Measurements from ENCODE around the gene NMT1. TPM values are rescaled to one million over a fixed set of nuclear protein-coding genes. Genes with fewer than 3 reads are reported as not detected.

NMT1 gene
- 85.8 and 99.3 TPM in 2 replicates for polyA plus RNA-seq (2014; cell fraction: cytosol; rRNA removed)
- polyA plus RNA-seq (2014; cell fraction: nucleus; rRNA removed) = 81.4 and 99.2 TPM in 2 replicates

DNA sequence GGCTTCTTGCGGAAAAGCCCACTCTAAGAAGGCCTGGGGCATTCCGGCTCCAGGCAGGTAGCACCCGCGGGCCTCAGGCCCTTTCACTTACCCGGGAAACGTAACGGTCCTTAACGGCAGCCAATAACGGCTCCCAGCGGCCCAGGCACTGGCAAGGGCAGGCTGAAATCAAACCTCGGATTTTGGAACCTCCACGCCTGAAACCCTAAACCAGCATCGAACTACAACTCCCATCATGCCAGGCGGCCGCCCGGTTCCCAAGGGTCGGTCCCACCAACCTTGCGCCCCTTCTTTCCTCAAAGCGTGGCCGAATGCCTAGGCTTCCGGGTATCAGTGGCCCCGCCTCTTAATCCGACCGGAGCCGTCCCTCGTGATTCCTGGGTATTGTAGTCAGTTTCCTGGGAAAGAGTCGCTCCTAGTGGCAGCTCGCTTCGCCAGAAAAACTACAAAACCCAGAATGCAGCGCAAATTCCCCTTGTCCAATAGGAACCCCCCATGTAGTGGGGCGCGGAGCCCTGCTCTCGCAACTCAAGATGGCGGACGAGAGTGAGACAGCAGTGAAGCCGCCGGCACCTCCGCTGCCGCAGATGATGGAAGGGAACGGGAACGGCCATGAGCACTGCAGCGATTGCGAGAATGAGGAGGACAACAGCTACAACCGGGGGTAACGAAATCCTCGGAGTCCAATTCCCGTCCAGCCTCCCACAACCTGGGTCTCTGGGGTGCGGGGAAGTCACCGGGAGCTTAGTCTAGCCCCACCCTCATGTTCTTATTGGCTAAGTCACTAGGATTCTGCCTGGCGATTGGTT, at the start of gene NMT1:
Gene NMT1 (plus strand): TSS at position 521 of the 809 bp plus-strand sequence. CDS start 13 bp downstream, at position 534.
- peak; percentile 100 for DNase-seq (ENCODE audit: low spot score)

DNA sequence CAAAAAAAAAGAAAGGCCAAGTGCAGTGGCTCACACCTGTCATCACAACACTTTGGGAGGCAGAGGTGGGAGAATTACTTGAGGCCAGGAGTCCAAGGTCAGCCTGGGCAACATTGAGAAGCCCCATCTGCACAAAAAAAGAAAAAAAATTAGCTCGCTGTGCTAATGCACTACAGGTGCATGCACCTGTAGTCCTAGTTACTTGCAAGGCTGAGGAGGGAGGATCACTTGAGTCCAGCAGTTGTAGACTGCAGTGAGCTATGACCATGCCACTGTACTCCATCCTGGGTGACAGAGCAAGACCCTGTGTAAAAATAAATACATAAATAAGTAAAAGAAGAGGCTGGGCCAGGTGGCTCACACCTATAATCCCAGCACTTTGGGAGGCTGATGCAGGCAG, 49.4 kb upstream of the NMT1 start:
- DNase-seq (ENCODE audit: low spot score) = no peak

DNA sequence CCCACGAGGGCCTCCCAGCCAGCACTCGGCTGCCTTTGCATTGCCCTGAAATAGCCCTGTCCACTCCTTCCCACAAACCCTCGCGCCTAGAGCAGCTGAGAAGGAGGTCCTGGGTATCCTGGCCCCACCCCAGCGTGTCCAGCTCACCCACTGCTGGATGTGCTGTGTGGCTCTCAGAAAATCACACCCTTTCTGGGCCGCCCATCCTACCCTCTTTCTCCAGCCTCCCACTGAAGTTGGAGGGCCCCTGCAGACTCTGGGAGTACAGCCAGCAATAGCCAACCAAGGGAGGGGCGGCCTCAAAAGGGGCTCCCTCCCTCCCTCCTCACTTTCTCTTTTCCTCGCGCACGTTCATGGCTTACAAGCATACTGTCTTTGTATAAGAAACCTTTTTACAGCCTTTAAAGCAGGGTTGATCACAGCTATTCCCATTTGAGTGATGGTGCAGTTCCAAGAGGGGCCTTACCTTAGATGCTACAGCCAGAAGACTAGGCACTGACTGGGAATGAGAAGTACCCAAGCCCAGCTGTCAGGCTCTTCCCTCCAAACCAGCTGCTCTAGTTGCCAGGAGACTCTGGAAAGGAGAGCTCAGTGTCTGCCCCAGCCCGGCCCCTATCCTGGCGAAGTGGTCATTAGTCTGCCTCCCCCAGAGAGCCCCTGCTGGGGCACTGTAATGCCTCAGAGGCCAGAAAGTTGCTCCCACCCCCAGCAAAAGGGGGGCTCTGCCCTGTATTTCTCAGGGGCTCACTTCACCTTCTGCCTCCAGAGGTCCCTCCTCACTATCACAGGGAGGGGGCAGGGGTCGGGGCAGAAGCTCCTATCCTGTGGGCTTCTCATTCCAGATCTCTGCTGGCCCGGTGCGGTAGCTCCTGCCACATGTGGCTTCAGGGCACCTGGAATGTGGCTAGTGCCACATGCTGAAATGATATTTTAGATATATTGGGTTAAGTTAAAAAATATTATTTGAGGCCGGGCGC, 47.8 kb upstream of the NMT1 start:
- DNase-seq (ENCODE audit: low spot score) = no peak

DNA sequence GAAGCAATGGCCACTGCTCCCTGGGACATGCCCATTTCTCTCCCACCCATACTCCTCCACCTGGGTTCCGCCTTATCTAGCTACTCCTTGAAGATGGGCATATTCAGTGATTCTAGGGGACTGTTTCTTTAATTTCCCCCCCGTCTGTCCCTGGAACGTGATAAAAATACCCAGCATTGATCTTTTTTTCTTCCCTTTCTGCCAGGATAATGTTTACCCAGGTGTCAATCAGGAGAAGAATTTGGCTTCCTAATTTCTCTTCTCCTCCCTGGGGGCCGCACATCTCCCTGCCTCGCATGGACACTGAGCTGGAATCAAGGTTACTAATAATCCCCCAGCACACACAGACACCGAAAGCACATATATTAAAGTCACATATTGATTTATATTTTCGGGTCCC, 44.9 kb upstream of the NMT1 start:
- DNase-seq (ENCODE audit: low spot score) = no peak

DNA sequence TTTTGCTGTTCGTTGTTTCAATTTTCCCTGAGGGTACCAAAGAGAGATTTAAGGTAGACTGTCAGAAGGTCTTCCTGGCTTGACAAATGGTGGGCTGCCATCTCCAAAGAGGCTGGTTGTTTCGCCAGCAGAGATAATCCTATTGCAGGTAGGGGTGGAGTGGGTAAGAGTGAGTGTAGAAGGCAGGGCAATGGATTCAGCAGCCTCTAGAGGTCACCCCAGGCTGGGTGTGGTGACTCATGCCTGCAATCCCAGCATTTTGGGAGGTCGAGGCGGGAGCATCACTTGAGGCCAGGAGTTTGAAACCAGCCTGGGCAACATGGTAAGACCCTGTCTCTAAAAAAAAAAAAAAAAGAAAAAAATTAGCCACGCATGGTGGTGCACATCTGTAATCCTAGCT, 44.3 kb upstream of the NMT1 start:
- no peak for DNase-seq (ENCODE audit: low spot score)

DNA sequence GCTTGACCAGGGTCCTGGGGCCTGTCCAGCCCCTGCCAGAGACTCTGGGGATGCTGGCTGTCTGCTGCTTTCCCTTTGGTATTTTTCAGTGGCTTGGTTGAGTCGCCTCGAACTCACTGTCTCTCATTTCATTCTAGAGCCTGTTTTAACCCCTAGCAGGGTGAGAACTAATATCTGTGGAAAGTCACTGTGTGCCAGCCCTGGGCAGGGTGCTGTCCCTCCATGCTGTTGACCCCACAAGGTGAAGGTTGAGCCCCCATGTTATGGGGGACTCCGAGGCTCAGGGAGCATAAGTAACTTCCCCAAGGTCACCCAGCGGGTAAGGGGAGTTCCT, 42.6 kb upstream of the NMT1 start:
- DNase-seq (ENCODE audit: low spot score) = no peak

DNA sequence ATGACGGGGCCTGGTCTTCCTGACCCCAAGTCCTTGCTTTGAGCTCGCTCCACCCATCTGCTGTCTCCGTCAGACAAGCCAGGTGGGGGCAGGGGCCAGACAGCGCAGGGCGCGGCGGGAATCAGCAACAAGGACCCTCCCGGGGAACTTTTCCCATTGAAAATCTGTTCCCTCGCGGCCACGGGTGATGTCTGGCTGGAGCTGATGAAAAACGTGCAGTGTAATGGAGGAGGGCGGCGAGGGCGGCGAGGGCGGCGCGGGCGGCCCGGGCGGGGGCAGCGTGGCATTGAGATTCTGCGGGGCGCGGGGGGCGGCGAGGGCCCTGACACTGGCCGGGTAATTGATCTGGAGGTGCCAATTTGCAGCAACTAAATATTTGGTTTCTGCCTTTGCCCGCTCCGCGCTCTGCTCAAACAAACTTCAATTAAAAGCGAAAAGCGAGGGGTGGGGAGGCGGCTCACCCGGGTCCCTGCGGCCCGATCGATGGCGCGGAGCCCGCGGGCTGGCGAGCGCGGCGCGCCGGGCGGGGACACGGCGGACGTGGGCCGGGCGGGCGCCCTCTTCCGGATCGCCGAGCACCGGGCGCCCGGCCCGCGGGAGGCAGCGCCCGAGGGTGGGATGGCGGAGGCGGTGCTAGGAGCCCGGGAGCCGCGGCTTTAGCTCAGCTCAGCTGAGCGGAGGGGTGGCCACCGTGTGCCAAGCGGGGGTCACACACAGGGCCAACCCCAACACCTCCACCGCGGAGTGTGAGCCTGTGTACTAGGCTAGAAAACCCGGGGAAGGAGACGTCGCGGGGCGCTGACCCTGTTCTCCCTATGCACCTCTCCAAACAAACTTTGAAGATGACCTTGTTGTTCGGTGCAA, 42.0 kb upstream of the NMT1 start:
- peak; percentile 68 for DNase-seq (ENCODE audit: low spot score)

DNA sequence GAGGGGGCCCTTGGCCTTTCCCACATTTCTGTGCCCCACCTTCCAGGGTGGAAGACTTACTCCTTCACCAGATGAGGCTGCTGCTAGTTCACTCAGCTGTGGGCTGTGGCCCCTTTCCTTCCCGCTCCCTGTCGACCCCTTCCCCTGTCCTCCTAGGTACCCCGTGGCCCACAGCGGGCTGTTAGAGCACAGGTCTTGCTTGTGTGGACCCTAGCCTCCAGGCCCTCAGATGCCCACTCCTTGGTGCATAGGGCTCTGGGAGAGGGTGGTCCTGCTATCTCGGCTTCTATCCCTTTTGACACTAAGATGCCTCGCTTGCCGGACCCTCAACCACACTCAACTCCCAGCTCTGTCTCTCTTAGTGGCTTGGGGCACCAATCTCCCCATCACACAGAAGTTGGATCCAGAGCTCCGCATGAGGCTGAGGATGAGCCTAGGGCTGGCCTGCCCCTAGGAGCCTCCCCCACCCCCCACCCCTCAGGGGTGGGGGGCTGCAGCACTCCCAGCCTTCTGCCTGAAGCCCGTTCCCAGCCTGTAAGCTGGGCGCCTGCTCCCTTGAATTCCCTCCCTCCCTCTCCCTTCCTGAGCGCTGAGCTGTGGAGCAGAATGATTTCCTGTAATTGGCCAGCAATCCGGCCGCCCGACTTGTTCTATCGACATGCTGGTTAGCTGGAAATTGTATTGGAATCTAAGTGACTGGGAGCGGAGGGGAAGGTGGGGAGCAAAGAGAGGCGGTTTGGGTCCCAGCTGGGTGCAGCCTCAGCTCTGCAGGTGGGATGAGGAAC, 40.6 kb upstream of the NMT1 start:
- peak; percentile 70 for DNase-seq (ENCODE audit: low spot score)

DNA sequence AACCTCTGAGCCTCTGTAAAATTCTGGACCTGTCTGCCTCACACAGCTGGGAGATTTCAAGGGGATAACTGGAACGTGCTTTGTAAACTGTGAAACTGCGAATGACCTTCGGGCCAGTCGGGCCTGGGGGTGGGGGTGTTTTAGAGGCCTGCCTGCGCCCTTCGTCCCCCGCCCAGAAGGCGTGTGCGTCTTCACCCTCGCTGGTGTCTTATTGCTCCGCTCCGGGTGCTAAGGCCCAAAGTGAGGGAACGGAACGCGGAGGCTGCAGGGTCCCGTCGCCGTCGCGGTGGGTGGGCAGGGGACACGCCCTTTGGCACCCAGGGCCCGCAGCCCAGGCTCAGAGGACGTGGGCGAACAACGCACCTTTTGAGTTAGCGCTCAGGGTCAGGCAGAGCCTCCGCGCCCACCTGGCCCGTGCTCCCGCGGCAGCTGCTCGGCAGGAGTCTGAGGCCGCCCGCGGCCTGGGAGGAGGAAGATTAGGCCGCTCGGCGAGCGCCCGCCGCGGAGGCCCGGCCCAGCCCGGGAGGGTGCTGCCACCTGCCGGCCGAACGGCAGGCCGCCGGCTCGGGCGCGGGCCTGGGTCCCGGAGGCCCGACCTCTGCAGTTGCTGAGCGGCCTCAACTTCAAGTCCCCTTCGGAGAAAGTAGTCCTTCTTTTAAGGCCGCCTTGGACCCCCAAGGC, 39.4 kb upstream of the NMT1 start:
- DNase-seq (ENCODE audit: low spot score) = peak; percentile 74

DNA sequence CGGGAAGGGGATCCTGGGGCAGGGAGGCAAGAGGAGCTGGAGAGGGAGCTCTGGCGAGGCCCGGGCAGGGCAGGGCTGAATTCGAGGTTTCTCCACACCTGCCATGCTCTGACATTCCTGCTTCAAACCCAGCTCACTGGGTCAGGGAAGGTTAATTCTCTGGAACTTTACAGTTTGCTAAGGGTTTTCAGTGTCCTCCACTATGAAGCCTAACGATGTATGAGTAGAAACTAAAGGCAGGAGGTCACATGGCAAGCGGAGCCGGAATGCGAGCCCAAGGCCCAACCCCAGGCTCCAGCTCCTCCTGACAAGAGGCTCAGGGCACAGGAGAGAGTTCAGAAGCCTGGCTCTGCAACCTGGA, 38.8 kb upstream of the NMT1 start:
- no peak for DNase-seq (ENCODE audit: low spot score)

DNA sequence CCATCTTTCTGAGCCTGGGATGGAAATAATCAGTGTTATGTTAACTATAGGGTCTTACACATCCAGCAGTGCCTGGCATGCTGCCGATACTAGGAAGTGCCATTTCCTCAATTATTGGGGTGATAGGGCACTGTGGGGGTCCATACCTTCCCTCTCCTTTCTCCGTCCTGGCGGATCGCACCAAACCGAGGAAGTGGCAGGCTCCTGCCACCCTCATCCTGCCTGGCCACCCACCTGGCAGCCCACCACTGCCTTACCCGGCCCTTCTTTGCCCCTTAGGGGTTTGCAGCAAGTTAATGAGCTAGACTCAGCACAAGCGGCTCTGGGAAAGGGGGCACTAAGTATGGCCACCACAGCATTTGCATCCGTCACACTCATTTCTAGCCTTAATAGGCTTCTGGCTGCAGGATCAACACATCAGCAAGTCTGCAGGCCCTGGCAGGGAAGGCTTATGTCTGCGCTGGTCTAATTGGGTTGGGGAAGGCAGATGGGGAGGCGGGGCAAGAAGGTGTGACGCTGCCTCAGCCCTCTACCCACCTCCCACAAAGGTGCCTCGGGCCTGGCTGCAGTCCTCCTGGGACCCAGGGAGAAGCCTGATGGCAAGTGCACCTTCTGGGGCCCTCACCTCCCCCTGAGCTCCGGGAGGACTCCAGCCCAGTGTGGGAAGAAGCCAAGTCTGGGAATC, 38.3 kb upstream of the NMT1 start:
- DNase-seq (ENCODE audit: low spot score) = peak; percentile 82

DNA sequence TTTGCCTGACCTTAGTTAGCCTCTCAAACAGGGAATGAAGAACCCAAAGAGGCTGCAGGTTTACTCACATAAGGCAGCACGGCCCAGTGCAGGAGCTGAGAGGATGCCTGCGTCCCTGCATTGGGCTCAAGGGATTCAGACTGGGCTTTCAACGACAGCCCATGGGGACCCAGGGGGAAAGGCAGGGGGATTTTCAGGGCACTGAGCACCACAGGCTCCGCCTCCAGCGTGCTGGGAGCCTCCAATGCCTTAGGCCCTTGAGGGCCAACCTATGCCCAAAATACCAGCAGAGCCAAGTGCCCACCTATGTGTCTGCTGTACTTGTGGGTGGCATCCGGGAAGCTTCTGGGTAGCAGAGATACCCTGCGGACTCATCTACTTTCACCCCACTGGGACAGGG, 32.0 kb upstream of the NMT1 start:
- no peak for DNase-seq (ENCODE audit: low spot score)

DNA sequence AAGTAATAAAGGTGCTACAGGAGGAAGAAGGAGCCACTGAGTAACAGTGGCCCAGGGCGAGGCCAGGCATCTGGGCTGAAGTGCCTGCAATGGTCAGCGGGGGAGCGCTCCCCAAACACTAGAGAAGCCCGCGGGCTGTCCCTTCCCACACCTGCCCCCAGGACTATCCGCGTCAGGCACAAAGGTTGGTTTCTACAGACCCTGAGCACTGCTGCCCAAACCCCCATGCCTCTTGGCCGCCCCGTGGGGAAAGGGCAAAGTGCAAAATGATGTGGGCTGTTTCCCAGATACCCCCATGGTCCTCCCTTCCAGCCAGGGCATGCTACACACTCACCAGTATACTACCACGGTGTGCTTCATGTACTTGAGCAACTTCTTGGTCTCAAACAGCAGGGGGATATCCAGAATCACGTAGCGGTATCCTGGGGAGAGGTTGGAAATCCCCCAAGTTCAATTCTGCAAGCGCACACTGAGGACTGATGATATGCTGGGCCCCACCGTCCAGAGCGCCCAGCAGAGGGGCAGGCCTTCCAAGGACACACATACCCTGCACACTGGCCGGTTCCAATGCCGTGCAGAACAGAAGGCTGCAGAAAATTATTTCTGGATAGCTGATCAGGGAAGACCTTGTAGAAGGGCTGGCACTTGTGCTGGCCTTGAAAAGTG, 31.2 kb upstream of the NMT1 start:
- DNase-seq (ENCODE audit: low spot score) = no peak

DNA sequence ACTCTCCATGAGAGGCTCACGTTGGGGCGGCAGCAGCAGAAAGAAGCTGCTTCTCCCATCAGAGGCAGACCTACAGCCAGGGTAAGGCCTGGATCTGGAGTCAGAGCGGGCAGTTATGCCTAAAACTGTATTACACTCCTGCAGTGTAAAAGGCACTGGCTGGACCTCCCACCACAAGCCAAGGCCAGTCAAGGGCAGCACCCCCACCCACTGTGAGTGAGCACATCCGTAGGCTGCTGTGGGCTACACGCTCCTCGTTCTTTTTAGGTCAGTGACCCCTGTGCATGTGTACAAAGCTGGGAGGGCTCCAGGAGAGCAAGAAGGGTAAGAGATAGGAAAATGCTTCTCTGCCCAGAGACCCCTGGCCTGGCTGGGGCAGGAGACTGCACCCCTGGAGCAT, 30.4 kb upstream of the NMT1 start:
- no peak for DNase-seq (ENCODE audit: low spot score)

DNA sequence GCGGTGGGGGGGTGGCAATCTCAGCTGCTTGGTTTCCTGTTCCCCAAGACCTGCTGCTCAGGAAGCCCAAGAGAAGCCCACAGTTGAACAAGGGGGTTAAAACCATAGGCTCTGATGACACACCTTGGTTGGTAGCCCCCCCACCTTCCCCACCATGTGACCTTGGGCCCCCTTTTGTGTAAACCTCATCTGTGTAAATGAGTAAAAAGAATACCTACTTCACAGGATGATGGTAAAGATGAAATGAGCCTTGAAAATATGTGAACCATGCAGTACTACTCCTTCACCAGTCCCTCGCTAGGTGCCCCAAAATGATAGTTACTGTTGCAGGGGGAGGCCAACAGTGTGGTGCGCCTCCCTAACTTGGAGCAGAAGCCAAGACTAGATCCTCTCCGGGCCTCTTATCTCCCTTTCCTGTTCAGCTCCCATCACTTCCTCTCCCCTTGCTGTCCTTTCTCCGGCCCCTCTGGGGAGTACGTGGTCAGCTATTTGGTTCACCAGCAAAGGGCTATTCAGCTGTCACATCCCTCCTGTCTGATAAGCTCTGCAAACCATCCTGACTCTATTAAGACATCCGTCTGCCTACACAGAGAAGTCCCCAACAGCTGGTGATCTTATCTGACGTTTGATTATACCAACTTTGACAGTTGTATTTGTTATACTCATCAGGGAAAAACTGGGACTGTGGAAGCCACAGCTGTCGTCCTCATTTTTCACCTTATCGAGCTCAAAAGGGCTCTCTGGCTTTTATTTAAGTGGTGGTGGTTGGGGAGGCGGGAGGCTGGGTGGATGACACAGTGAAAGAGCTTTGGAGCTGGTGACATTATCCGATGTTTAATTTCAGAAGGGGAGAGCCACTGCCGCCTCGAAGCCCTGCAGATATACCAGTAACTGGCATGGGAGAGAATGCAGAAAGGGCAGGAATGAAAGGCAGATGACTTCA, 29.6 kb upstream of the NMT1 start:
- DNase-seq (ENCODE audit: low spot score) = peak; percentile 100

DNA sequence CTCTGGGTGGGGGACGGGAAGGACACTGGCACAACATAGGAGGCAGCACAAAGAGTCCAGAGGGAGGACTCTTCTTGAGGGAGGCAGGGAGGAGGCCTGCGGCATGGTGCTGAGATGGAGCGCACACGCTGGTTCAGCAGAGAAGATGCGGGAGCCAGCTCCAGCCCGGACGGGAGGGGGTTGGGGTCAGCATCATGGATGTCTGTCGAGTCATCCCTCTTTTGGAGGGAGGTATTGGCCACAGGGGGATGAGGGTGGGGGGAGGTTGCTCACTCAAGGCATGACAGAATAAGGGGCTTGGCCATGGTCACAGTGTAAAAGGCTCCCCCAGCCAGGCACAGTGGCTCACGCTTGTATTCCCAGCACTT, 29.0 kb upstream of the NMT1 start:
- no peak for DNase-seq (ENCODE audit: low spot score)

DNA sequence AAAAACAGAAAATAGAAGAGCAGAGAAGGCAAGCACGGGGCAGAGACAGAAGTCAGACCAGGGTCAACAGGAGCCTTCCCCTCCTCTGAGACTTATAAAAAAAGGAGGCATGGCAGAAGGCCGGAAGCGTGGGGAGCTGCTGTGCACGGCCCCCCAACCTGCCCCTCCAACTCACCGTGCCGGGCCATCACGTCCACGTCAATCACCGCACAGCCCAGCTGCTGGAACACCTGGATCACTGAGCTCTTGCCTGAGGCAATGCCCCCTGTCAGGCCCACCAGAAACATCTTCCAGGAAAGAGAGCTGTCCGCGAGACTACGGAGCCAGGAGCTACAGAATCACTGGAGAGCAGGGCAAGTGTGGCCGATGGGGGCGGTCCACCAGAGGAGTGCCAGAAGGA, 26.5 kb upstream of the NMT1 start:
- no peak for DNase-seq (ENCODE audit: low spot score)

DNA sequence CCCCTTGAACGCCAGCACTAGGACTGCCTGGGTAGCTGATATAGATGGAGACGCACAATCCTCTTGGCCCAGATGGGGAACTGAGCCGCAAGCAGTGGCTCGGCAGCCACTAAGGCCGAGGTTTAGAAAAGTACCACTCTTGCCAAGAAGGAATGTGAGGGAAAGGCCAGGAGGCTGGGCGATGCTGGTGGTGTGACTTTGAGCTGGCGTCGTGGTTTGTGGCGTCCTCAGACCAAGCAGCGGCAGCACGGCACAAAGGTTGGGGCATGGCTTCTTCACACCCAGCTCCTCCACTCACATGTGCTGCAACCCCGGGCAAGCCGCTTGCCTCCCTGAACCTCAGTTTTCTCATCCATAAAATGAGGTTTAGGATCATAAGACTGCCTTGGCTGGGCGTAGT, 25.3 kb upstream of the NMT1 start:
- no peak for DNase-seq (ENCODE audit: low spot score)

All from SK-N-DZ (cell line).